B cell (primary cell): ENCODE measurements around the gene LMO1. TPM values are rescaled to one million over a fixed set of nuclear protein-coding genes. Genes with fewer than 3 reads are reported as not detected.

Source experiments
- ATAC-seq: fragments of 200-7000 bp; cut with Tn5 transposase; one replicate; pipeline ENCODE4 v1.10.0; 2021; ENCODE audit warnings: low read depth, mild to moderate bottlenecking, moderate number of reproducible peaks, moderate library complexity
- CTCF ChIA-PET: fragments of 350-600 bp; sonication (Branson Sonifier 250); formaldehyde crosslinking; loops from one replicate; lab custom pipeline; 2021; ENCODE audit warnings: antibody characterized with exemption, inconsistent platforms; lab: Charles Lee
- POLR2A ChIA-PET: fragments of 350-600 bp; sonication (Branson Sonifier 250); formaldehyde crosslinking; loops from one replicate; lab custom pipeline; 2021; ENCODE audit warnings: antibody characterized with exemption; lab: Charles Lee
- DNase-seq: peaks from one replicate; pipeline ENCODE4 v3.0.0; 2013
- H2AFZ ChIP-seq: 2 replicates; pipeline ENCODE4 v1.6.1; 2012; ENCODE audit warnings: mild to moderate bottlenecking, low read depth, low read length; ENCODE audit not compliant: insufficient read depth, poor library complexity, severe bottlenecking
- H3K27ac ChIP-seq, 2 donors: 1 replicate in 1 of 2; 2 replicates in 1 of 2; pipeline ENCODE4 v1.5.1; 2012 to 2013; ENCODE audit warnings: low read length in 2 of 2, mild to moderate bottlenecking in 2 of 2, moderate library complexity in 1 of 2
- H3K27me3 ChIP-seq, 4 experiments: fragments of 200-600 bp in 1 of 4; sonication (generic) in 1 of 4; replicated peaks in 1 of 4; 1 replicate in 2 of 4; 2 replicates in 2 of 4; pipeline versions ENCODE4 v1.6.1 to v1.7.0; 2013 to 2016; ENCODE audit warnings: low read length in 3 of 4, mild to moderate bottlenecking in 2 of 4, mixed read lengths in 1 of 4, moderate library complexity in 1 of 4; ENCODE audit not compliant: insufficient read depth in 4 of 4, control insufficient read depth in 3 of 4; ENCODE audit errors: control extremely low read depth in 1 of 4
- H3K36me3 ChIP-seq, 2 experiments: replicated peaks in 1 of 2; 1 replicate in 1 of 2; 2 replicates in 1 of 2; pipeline versions ENCODE4 v1.6.1 to v1.7.1; 2013; ENCODE audit warnings: low read length in 1 of 2; ENCODE audit not compliant: insufficient read depth in 2 of 2, control insufficient read depth in 1 of 2; ENCODE audit errors: control extremely low read depth in 1 of 2, extremely low read depth in 1 of 2
- H3K4me1 ChIP-seq, 2 donors: fragments of 200-600 bp in 1 of 2; sonication (generic) in 1 of 2; 1 replicate in 1 of 2; 2 replicates in 1 of 2; pipeline versions ENCODE4 v1.5.1 to v1.6.1; 2013 to 2017; ENCODE audit warnings: low read length in 2 of 2; ENCODE audit not compliant: control insufficient read depth in 2 of 2, insufficient read depth in 2 of 2
- H3K4me2 ChIP-seq: replicated peaks from 2 replicates; pipeline ENCODE3; 2012; ENCODE audit warnings: mild to moderate bottlenecking, low read depth, low read length; ENCODE audit not compliant: poor library complexity, severe bottlenecking
- H3K4me3 ChIP-seq, 5 experiments: fragments of 200-600 bp in 1 of 5; sonication (generic) in 1 of 5; 1 replicate in 3 of 5; 2 replicates in 2 of 5; pipeline versions ENCODE4 v1.5.1 to v1.7.0; 2011 to 2016; ENCODE audit warnings: low read length in 4 of 5, mild to moderate bottlenecking in 4 of 5, low read depth in 2 of 5, control low read depth in 1 of 5, moderate library complexity in 1 of 5; ENCODE audit not compliant: insufficient read depth in 1 of 5; ENCODE audit errors: control extremely low read depth in 1 of 5, extremely low read depth in 1 of 5
- H3K79me2 ChIP-seq: fragments of 200-600 bp; sonication (generic); one replicate; pipeline ENCODE4 v1.6.0; 2016; ENCODE audit warnings: low read length; ENCODE audit not compliant: control insufficient read depth, insufficient read depth
- H3K9ac ChIP-seq: fragments of 200-600 bp; sonication (generic); 2 replicates; pipeline ENCODE4 v1.6.1; 2017; ENCODE audit warnings: mild to moderate bottlenecking, low read length, moderate library complexity
- H3K9me3 ChIP-seq, 3 donors: one replicate each; pipeline versions ENCODE4 v1.6.1 to v1.7.1; 2013; ENCODE audit warnings: low read length in 2 of 3; ENCODE audit not compliant: control insufficient read depth in 2 of 3, insufficient read depth in 1 of 3; ENCODE audit errors: control extremely low read depth in 1 of 3
- H4K20me1 ChIP-seq: 2 replicates; pipeline ENCODE4 v1.6.0; 2012; ENCODE audit warnings: mild to moderate bottlenecking, low read length; ENCODE audit not compliant: insufficient read depth, control insufficient read depth, poor library complexity, severe bottlenecking
- H3K27ac Mint-ChIP-seq: one replicate; pipeline ENCODE4 v1.8.0; 2021; ENCODE audit warnings: mixed read lengths
- H3K27me3 Mint-ChIP-seq: one replicate; pipeline ENCODE4 v1.8.0; 2021; ENCODE audit warnings: mixed read lengths
- H3K4me1 Mint-ChIP-seq: one replicate; pipeline ENCODE4 v1.8.0; 2021; ENCODE audit warnings: mixed read lengths
- H3K4me3 Mint-ChIP-seq: one replicate; pipeline ENCODE4 v1.8.0; 2021; ENCODE audit warnings: mixed read lengths
- H3K9me3 Mint-ChIP-seq: one replicate; pipeline ENCODE4 v1.8.0; 2022; ENCODE audit warnings: mixed read lengths; ENCODE audit not compliant: insufficient read depth
- CTCF ChIP-seq: fragments of 200-600 bp; IDR thresholded peaks from one replicate; pipeline ENCODE4 v1.8.0; 2022; ENCODE audit warnings: antibody characterized with exemption, mild to moderate bottlenecking
- EZH2 ChIP-seq: IDR thresholded peaks from 2 replicates; pipeline ENCODE4 v1.6.1; 2012; ENCODE audit warnings: borderline replicate concordance, low read depth, mild to moderate bottlenecking, moderate library complexity, low read length; ENCODE audit not compliant: insufficient read depth, poor library complexity, severe bottlenecking
- WGBS: methylation state at CpG from one replicate; pipeline ENCODE4 v1.1.5; 2013; ENCODE audit warnings: missing lambda C conversion rate; ENCODE audit not compliant: insufficient coverage; 5-methylcytosine and 5-hydroxymethylcytosine counted together
- intact Hi-C: fragments of 100-400 bp; cut with micrococcal nuclease; formaldehyde crosslinking; loops from one replicate; pipeline ENCODE4 v1.10.0; 2022
- polyA plus RNA-seq: library from polyadenylated mRNA; depleted of rRNA; stranded (reverse); fragments of >200 nt; gene quantifications from 2 replicates; pipeline ENCODE4 v1.2.3, GENCODE V29; 2012
- total RNA-seq, 2 donors: library from RNA; stranded (reverse); fragments of 120-200 nt in 1 of 2; gene quantifications; 1 replicate in 1 of 2; 2 replicates in 1 of 2; pipeline versions ENCODE4 v1.2.3 to v1.2.4, GENCODE V29; 2013 to 2022

The LMO1 gene
- total and polyA plus RNA-seq, 2 donors (not counting 1 experiment from before 2014, with no cell fraction given): 0.22 TPM; not detected in 1

GRCh38 chr11:8273287-8273686 is 9.6 kb upstream of the LMO1 start:
- peaks cover 46% of the 10 kb centered on the region for H3K27me3 Mint-ChIP-seq
- Histone ChIP-seq H3K4me3 (no peak overlapping the region), H2AFZ (no peak overlapping the region), H4K20me1 (no peaks in the 10 kb centered on the region), H3K9me3 (no peaks in the 10 kb centered on the region), H3K79me2 (no peaks in the 10 kb centered on the region), H3K27me3 (peaks cover 0 to 31% (median 14%) of the 10 kb centered on the region in 4 experiments), H3K36me3 (no peaks in the 10 kb centered on the region), H3K27ac (no peak overlapping the region), H3K4me2 (no peak overlapping the region), H3K9ac (no peak overlapping the region), H3K4me1 (peaks cover 3 to 5% of the 10 kb centered on the region in 2 donors)
- intact Hi-C loops: no loop called here
- peaks cover 7% of the 10 kb centered on the region for H3K4me1 Mint-ChIP-seq
- ChIA-PET CTCF (interaction anchor here (0.6 kb wide), 1 partner anchor 9 kb away, joined by 3 read pairs; no protein-coding TSS in a partner anchor), POLR2A (no interaction called here)
- H3K4me3 Mint-ChIP-seq: no peak overlapping the region
- DNase-seq (no peak), ATAC-seq (no peak)
- H3K9me3 Mint-ChIP-seq: no peaks in the 10 kb centered on the region
- no peak for TF ChIP-seq EZH2
- TF ChIP-seq CTCF: no peak
- no peak overlapping the region for H3K27ac Mint-ChIP-seq

GRCh38 chr11:8271106-8271886 is 7.6 kb upstream of the LMO1 start:
- H3K79me2 ChIP-seq: no peaks in the 10 kb centered on the region
- peaks cover 9% of the 10 kb centered on the region for H3K4me1 Mint-ChIP-seq
- no peak overlapping the region for H3K4me3 ChIP-seq
- ATAC-seq (no peak), DNase-seq (no peak)
- no peaks in the 10 kb centered on the region for H3K9me3 Mint-ChIP-seq
- H3K27me3 Mint-ChIP-seq: peaks cover 51% of the 10 kb centered on the region
- no peaks in the 10 kb centered on the region for H4K20me1 ChIP-seq
- no peak overlapping the region for H3K4me3 Mint-ChIP-seq
- intact Hi-C loops: no loop called here
- peaks cover 0 to 45% (median 24%) of the 10 kb centered on the region in 4 experiments for H3K27me3 ChIP-seq
- no peak overlapping the region for H3K9ac ChIP-seq
- CTCF ChIA-PET: no interaction called here
- no peaks in the 10 kb centered on the region for H3K36me3 ChIP-seq
- POLR2A ChIA-PET: no interaction called here
- no peak overlapping the region for H2AFZ ChIP-seq
- no peak overlapping the region for H3K27ac ChIP-seq
- no peak for TF ChIP-seq CTCF
- TF ChIP-seq EZH2: no peak
- H3K27ac Mint-ChIP-seq: no peak overlapping the region
- peaks cover 9% of the 10 kb centered on the region in 2 donors for H3K4me1 ChIP-seq
- no CpG with 5 or more reads among the region's 5 CpGs for WGBS
- no peak overlapping the region for H3K4me2 ChIP-seq
- H3K9me3 ChIP-seq: peaks cover 0 to 3% (median 0%) of the 10 kb centered on the region in 3 donors
